Loucy (cell line): ENCODE data around the gene KIR2DL4.
"Not testable (repeated sequence)": the region's sequence is repeated elsewhere in the genome, so short reads cannot be mapped to it uniquely, and the experiment has no call there.

Experiments
- H2AFZ ChIP-seq: fragments of 200-600 bp; sonication (generic); 2 replicates; pipeline ENCODE4 v1.6.0; 2016; ENCODE audit warnings: antibody characterized with exemption, mild to moderate bottlenecking, low read length, moderate library complexity
- H3F3A ChIP-seq: fragments of 200-600 bp; 2 replicates; pipeline ENCODE4 v1.6.0; 2016; ENCODE audit warnings: antibody characterized with exemption, low read depth, mild to moderate bottlenecking
- H3K27me3 ChIP-seq: fragments of 200-600 bp; sonication (generic); 2 replicates; pipeline ENCODE4 v1.6.1; 2014; ENCODE audit warnings: low read length, mild to moderate bottlenecking; ENCODE audit not compliant: insufficient read depth, poor library complexity, severe bottlenecking
- H3K36me3 ChIP-seq: fragments of 200-600 bp; sonication (generic); 2 replicates; pipeline ENCODE4 v1.6.1; 2016; ENCODE audit warnings: low read length; ENCODE audit not compliant: insufficient read depth
- H3K4me1 ChIP-seq: fragments of 200-600 bp; sonication (generic); 2 replicates; pipeline ENCODE4 v1.5.1; 2014; ENCODE audit warnings: low read length, mild to moderate bottlenecking; ENCODE audit not compliant: insufficient read depth, poor library complexity, severe bottlenecking
- H3K4me2 ChIP-seq: fragments of 200-600 bp; sonication (generic); 2 replicates; pipeline ENCODE4 v1.6.0; 2014; ENCODE audit warnings: antibody characterized with exemption, low read length, low read depth, mild to moderate bottlenecking; ENCODE audit not compliant: poor library complexity, severe bottlenecking
- H3K4me3 ChIP-seq: fragments of 200-600 bp; sonication (generic); 2 replicates; pipeline ENCODE4 v1.5.1; 2014; ENCODE audit warnings: low read length, mild to moderate bottlenecking, mixed read lengths; ENCODE audit not compliant: poor library complexity, severe bottlenecking
- H3K79me2 ChIP-seq: fragments of 200-600 bp; sonication (generic); 2 replicates; pipeline ENCODE4 v1.6.1; 2014; ENCODE audit warnings: low read length; ENCODE audit not compliant: insufficient read depth
- H3K9ac ChIP-seq: fragments of 200-600 bp; sonication (generic); 2 replicates; pipeline ENCODE4 v1.6.0; 2014; ENCODE audit warnings: mild to moderate bottlenecking, low read depth, low read length, moderate library complexity; ENCODE audit not compliant: poor library complexity, severe bottlenecking
- H3K9me2 ChIP-seq: fragments of 200-600 bp; sonication (generic); replicated peaks from 2 replicates; pipeline ENCODE4 v1.6.1; 2016; ENCODE audit warnings: low read depth, low read length, mixed read lengths
- H3K9me3 ChIP-seq: fragments of 200-600 bp; sonication (generic); 2 replicates; pipeline ENCODE4 v1.6.1; 2014; ENCODE audit warnings: mild to moderate bottlenecking, antibody characterized with exemption, low read length, low read depth; ENCODE audit not compliant: insufficient read depth
- H4K20me1 ChIP-seq: fragments of 200-600 bp; sonication (generic); 2 replicates; pipeline ENCODE4 v1.6.0; 2014; ENCODE audit warnings: antibody characterized with exemption, low read length, mild to moderate bottlenecking; ENCODE audit not compliant: insufficient read depth, poor library complexity, severe bottlenecking
- CTCF ChIP-seq: fragments of 200-600 bp; sonication (generic); conservative IDR thresholded peaks from 2 replicates; pipeline ENCODE4 v1.5.1; 2014; ENCODE audit warnings: mild to moderate bottlenecking, antibody characterized with exemption, low read length
- EZH2phosphoT487 ChIP-seq: fragments of 200-600 bp; IDR thresholded peaks from 2 replicates; pipeline ENCODE4 v1.6.1; 2018; ENCODE audit warnings: antibody characterized with exemption, mild to moderate bottlenecking, moderate library complexity, borderline replicate concordance

Gene KIR2DL4

GRCh38 chr19:54850930-54851329, 47.5 kb downstream of the KIR2DL4 start:
- TF ChIP-seq CTCF (no peak), EZH2phosphoT487 (no peak)
- Histone ChIP-seq H3K27me3 (no peaks in the 10 kb centered on the region), H4K20me1 (no peaks in the 10 kb centered on the region), H3K9ac (no peak overlapping the region), H3K4me1 (no peaks in the 10 kb centered on the region), H2AFZ (no peak overlapping the region), H3K4me2 (no peak overlapping the region), H3K9me3 (no peaks in the 10 kb centered on the region), H3K79me2 (no peaks in the 10 kb centered on the region), H3F3A (no peaks in the 10 kb centered on the region), H3K4me3 (no peak overlapping the region), H3K9me2 (no peaks in the 10 kb centered on the region), H3K36me3 (no peaks in the 10 kb centered on the region)

GRCh38 chr19:54851353-54851752, 47.9 kb downstream of the KIR2DL4 start:
- H3K4me2 ChIP-seq: no peak overlapping the region
- H3K27me3 ChIP-seq: no peaks in the 10 kb centered on the region
- TF ChIP-seq CTCF (no peak), EZH2phosphoT487 (no peak)
- no peaks in the 10 kb centered on the region for H3K9me2 ChIP-seq
- no peaks in the 10 kb centered on the region for H3K4me1 ChIP-seq
- no peaks in the 10 kb centered on the region for H4K20me1 ChIP-seq
- no peaks in the 10 kb centered on the region for H3F3A ChIP-seq
- no peak overlapping the region for H3K9ac ChIP-seq
- no peaks in the 10 kb centered on the region for H3K9me3 ChIP-seq
- H3K79me2 ChIP-seq: no peaks in the 10 kb centered on the region
- no peak overlapping the region for H2AFZ ChIP-seq
- H3K36me3 ChIP-seq: no peaks in the 10 kb centered on the region
- H3K4me3 ChIP-seq: no peak overlapping the region

GRCh38 chr19:54855241-54855640, 51.8 kb downstream of the KIR2DL4 start:
- not testable (repeated sequence) for H3K27me3 ChIP-seq, H3K36me3 ChIP-seq, H3K9me3 ChIP-seq, H4K20me1 ChIP-seq, H3K9me2 ChIP-seq, H3K79me2 ChIP-seq, H3K4me2 ChIP-seq, H3K4me1 ChIP-seq, H2AFZ ChIP-seq, H3F3A ChIP-seq, H3K9ac ChIP-seq, H3K4me3 ChIP-seq

GRCh38 chr19:54858476-54858875, 55.1 kb downstream of the KIR2DL4 start:
- not testable (repeated sequence) for H3K9ac ChIP-seq, H3K9me2 ChIP-seq, H3K27me3 ChIP-seq, H3K9me3 ChIP-seq, H3K36me3 ChIP-seq, H3K4me3 ChIP-seq, H2AFZ ChIP-seq, H3F3A ChIP-seq, H3K4me2 ChIP-seq, H3K4me1 ChIP-seq, H3K79me2 ChIP-seq, H4K20me1 ChIP-seq

- H4K20me1 ChIP-seq, H3K9me2 ChIP-seq, H3K4me2 ChIP-seq: not testable (repeated sequence)
Observed at GRCh38 chr19:54859421-54859820, 56.0 kb downstream of the KIR2DL4 start.

GRCh38 chr19:54863459-54863858, 60.0 kb downstream of the KIR2DL4 start:
- not testable (repeated sequence) for H3K9me2 ChIP-seq

More at GRCh38 chr19:54859421-54859820, 56.0 kb downstream of the KIR2DL4 start:
- H3K4me3 ChIP-seq, H3K79me2 ChIP-seq, H3K27me3 ChIP-seq, H3K4me1 ChIP-seq, H2AFZ ChIP-seq, H3K9ac ChIP-seq, H3K36me3 ChIP-seq, H3F3A ChIP-seq, H3K9me3 ChIP-seq: not testable (repeated sequence)

More at GRCh38 chr19:54863459-54863858, 60.0 kb downstream of the KIR2DL4 start:
- not testable (repeated sequence) for H3K27me3 ChIP-seq, H3F3A ChIP-seq, H3K9me3 ChIP-seq, H3K4me3 ChIP-seq, H3K36me3 ChIP-seq, H3K9ac ChIP-seq, H3K4me1 ChIP-seq, H3K4me2 ChIP-seq, H3K79me2 ChIP-seq, H2AFZ ChIP-seq, H4K20me1 ChIP-seq
